ENCODE results near the gene CLPSL2. TPM values are rescaled to one million over a fixed set of nuclear protein-coding genes. Genes with fewer than 3 reads are reported as not detected.

Gene CLPSL2
- total and polyA plus RNA-seq, 12 donors: not detected

GRCh38 chr6:35747877-35748276, 28.5 kb upstream of the CLPSL2 start:
- no peaks in the 10 kb centered on the region for H3K36me3 ChIP-seq
- no peak for ATAC-seq
- H3K27ac ChIP-seq: no peak overlapping the region
- WGBS, 2 donors: 95 to 100% methylated on average over 1 of the region's 1 CpG
- no peak for TF ChIP-seq CTCF (IDR thresholded peaks at IDR 0.05)
- H3K27me3 ChIP-seq: peaks cover 0 to 4% (median 0%) of the 10 kb centered on the region in 7 donors
- no peak overlapping the region for H3K4me3 ChIP-seq
- peaks cover 0 to 5% (median 0%) of the 10 kb centered on the region in 9 donors for H3K4me1 ChIP-seq
- intact Hi-C loops (cut with DNase I): no loop called here
- DNase-seq: no peak
- peaks cover 0 to 11% (median 0%) of the 10 kb centered on the region in 11 donors for H3K9me3 ChIP-seq

GRCh38 chr6:35750557-35750956, 25.8 kb upstream of the CLPSL2 start:
- 90 to 92% methylated on average over 7 of the region's 7 CpGs for WGBS, 2 donors
- Histone ChIP-seq H3K4me1 (peaks cover 0 to 2% (median 0%) of the 10 kb centered on the region in 9 donors), H3K27ac (no peak overlapping the region), H3K27me3 (peaks cover 0 to 4% (median 0%) of the 10 kb centered on the region in 7 donors), H3K9me3 (peaks cover 0 to 11% (median 0%) of the 10 kb centered on the region in 11 donors), H3K36me3 (no peaks in the 10 kb centered on the region), H3K4me3 (no peak overlapping the region)
- ATAC-seq: no peak
- no peak for TF ChIP-seq CTCF (IDR thresholded peaks at IDR 0.05)
- no peak for DNase-seq
- intact Hi-C loops (cut with DNase I): loop anchor here in 2 of 10 donors (5.0 to 10.0 kb wide), 2 partner anchors 344 to 347 kb away; no protein-coding TSS in a partner anchor

GRCh38 chr6:35751594-35751993, 24.8 kb upstream of the CLPSL2 start:
- TF ChIP-seq CTCF (IDR thresholded peaks at IDR 0.05): no peak
- ATAC-seq (no peak), DNase-seq (no peak)
- Histone ChIP-seq H3K27ac (no peak overlapping the region), H3K27me3 (peaks cover 0 to 4% (median 0%) of the 10 kb centered on the region in 7 donors), H3K9me3 (peaks cover 0 to 11% (median 0%) of the 10 kb centered on the region in 11 donors), H3K4me1 (no peaks in the 10 kb centered on the region), H3K36me3 (no peaks in the 10 kb centered on the region), H3K4me3 (no peak overlapping the region)
- 60 to 80% methylated on average over 4 of the region's 4 CpGs for WGBS, 2 donors
- intact Hi-C loops (cut with DNase I): loop anchor here in 2 of 10 donors (5.0 to 10.0 kb wide), 2 partner anchors 343 to 346 kb away; no protein-coding TSS in a partner anchor

- H3K4me1 ChIP-seq: no peaks in the 10 kb centered on the region
- no peak overlapping the region for H3K4me3 ChIP-seq
- H3K27ac ChIP-seq: no peak overlapping the region
- WGBS, 2 donors: 88 to 90% methylated on average over 4 of the region's 4 CpGs
- no peak for ATAC-seq
- H3K36me3 ChIP-seq: no peaks in the 10 kb centered on the region
- no peak for TF ChIP-seq CTCF (IDR thresholded peaks at IDR 0.05)
- DNase-seq: no peak
- intact Hi-C loops (cut with DNase I): loop anchor here in 2 of 10 donors (5.0 to 10.0 kb wide), 2 partner anchors 342 to 345 kb away; no protein-coding TSS in a partner anchor
- H3K9me3 ChIP-seq: peaks cover 0 to 11% (median 0%) of the 10 kb centered on the region in 11 donors
- H3K27me3 ChIP-seq: peaks cover 0 to 4% (median 0%) of the 10 kb centered on the region in 7 donors
Measured at GRCh38 chr6:35752330-35752729, 24.1 kb upstream of the CLPSL2 start.
